Liver (tissue), 9 donors: ENCODE measurements around the gene HOXB2. TPM values are rescaled to one million over a fixed set of nuclear protein-coding genes. Genes with fewer than 3 reads are reported as not detected.

Experiments
- DNase-seq: peaks from one replicate; pipeline ENCODE4 v3.0.0-alpha.2; 2017; ENCODE audit warnings: low spot score
- H3K27ac ChIP-seq, 2 donors: one replicate each; pipeline ENCODE4 v1.7.0; 2013; ENCODE audit warnings: inconsistent platforms in 2 of 2, low read length in 2 of 2, control low read depth in 1 of 2, low read depth in 1 of 2, mild to moderate bottlenecking in 1 of 2
- H3K27me3 ChIP-seq, 4 donors: one replicate each; pipeline versions ENCODE4 v1.6.1 to v1.7.0; 2013; ENCODE audit warnings: low read length in 3 of 4, inconsistent platforms in 1 of 4, mild to moderate bottlenecking in 1 of 4, moderate library complexity in 1 of 4; ENCODE audit not compliant: control insufficient read depth in 4 of 4, insufficient read depth in 4 of 4
- H3K36me3 ChIP-seq, 4 donors: one replicate each; pipeline versions ENCODE4 v1.6.1 to v1.7.0; 2013; ENCODE audit warnings: low read length in 3 of 4, mild to moderate bottlenecking in 3 of 4, low read depth in 1 of 4, moderate library complexity in 1 of 4; ENCODE audit not compliant: control insufficient read depth in 4 of 4, insufficient read depth in 3 of 4
- H3K4me1 ChIP-seq, 4 donors: one replicate each; pipeline versions ENCODE4 v1.6.1 to v1.7.0; 2013; ENCODE audit warnings: low read length in 3 of 4, mild to moderate bottlenecking in 3 of 4, moderate library complexity in 1 of 4; ENCODE audit not compliant: control insufficient read depth in 4 of 4, insufficient read depth in 4 of 4
- H3K4me3 ChIP-seq, 3 donors: one replicate each; pipeline versions ENCODE4 v1.6.1 to v1.7.0; 2013; ENCODE audit warnings: low read length in 3 of 3, control low read depth in 1 of 3, low read depth in 1 of 3, mild to moderate bottlenecking in 1 of 3
- H3K9ac ChIP-seq, 2 donors: one replicate each; pipeline ENCODE4 v1.7.0; 2013; ENCODE audit warnings: low read length in 2 of 2, mild to moderate bottlenecking in 2 of 2, moderate library complexity in 2 of 2, control low read depth in 1 of 2, low read depth in 1 of 2
- H3K9me3 ChIP-seq, 4 donors: one replicate each; pipeline versions ENCODE4 v1.6.1 to v1.7.0; 2013; ENCODE audit warnings: low read length in 3 of 4; ENCODE audit not compliant: control insufficient read depth in 4 of 4
- ATF3 ChIP-seq: IDR thresholded peaks from 2 replicates; pipeline ENCODE4 v1.6.1; 2016; ENCODE audit warnings: antibody characterized with exemption
- CTCF ChIP-seq: fragments of 150-350 bp; IDR thresholded peaks from 2 replicates; pipeline ENCODE4 v1.5.1; 2017; ENCODE audit warnings: improper control_type of control experiment, low read depth, low read length; ENCODE audit not compliant: missing input control
- EGR1 ChIP-seq, 2 donors: IDR thresholded peaks; 2 replicates each; pipeline ENCODE4 v1.6.1; 2016 to 2018; ENCODE audit warnings: antibody characterized with exemption in 2 of 2, low read depth in 2 of 2
- FOXA1 ChIP-seq: IDR thresholded peaks from 2 replicates; pipeline ENCODE4 v1.6.1; 2016; ENCODE audit warnings: antibody characterized with exemption
- FOXA2 ChIP-seq: IDR thresholded peaks from 2 replicates; pipeline ENCODE4 v1.6.1; 2016; ENCODE audit warnings: antibody characterized with exemption
- GABPA ChIP-seq, 2 donors: IDR thresholded peaks in 1 of 2; conservative IDR thresholded peaks in 1 of 2; 2 replicates each; pipeline ENCODE4 v1.6.1; 2016; ENCODE audit warnings: antibody characterized with exemption in 2 of 2, mild to moderate bottlenecking in 1 of 2, moderate library complexity in 1 of 2
- HNF4A ChIP-seq, 2 donors: conservative IDR thresholded peaks; 2 replicates each; pipeline ENCODE4 v1.6.1; 2016; ENCODE audit warnings: antibody characterized with exemption in 2 of 2, mild to moderate bottlenecking in 2 of 2
- HNF4G ChIP-seq: IDR thresholded peaks from 2 replicates; pipeline ENCODE4 v1.6.1; 2016; ENCODE audit warnings: antibody characterized with exemption
- JUND ChIP-seq, 2 donors: IDR thresholded peaks; 2 replicates each; pipeline ENCODE4 v1.6.1; 2016; ENCODE audit warnings: antibody characterized with exemption in 2 of 2
- MAX ChIP-seq: IDR thresholded peaks from 2 replicates; pipeline ENCODE4 v1.6.1; 2016; ENCODE audit warnings: antibody characterized with exemption
- NR2F2 ChIP-seq: IDR thresholded peaks from 2 replicates; pipeline ENCODE4 v1.6.1; 2016; ENCODE audit warnings: antibody characterized with exemption
- RAD21 ChIP-seq, 2 donors: IDR thresholded peaks; 2 replicates each; pipeline ENCODE4 v1.6.1; 2016; ENCODE audit warnings: antibody characterized with exemption in 2 of 2, mild to moderate bottlenecking in 2 of 2
- REST ChIP-seq: IDR thresholded peaks from 2 replicates; pipeline ENCODE4 v1.6.1; 2016; ENCODE audit warnings: antibody characterized with exemption, mild to moderate bottlenecking
- RXRA ChIP-seq, 2 donors: IDR thresholded peaks; 2 replicates each; pipeline ENCODE4 v1.6.1; 2017 to 2018; ENCODE audit warnings: antibody characterized with exemption in 2 of 2, mild to moderate bottlenecking in 1 of 2
- SP1 ChIP-seq: IDR thresholded peaks from 2 replicates; pipeline ENCODE4 v1.6.1; 2018; ENCODE audit warnings: antibody characterized with exemption, mild to moderate bottlenecking
- YY1 ChIP-seq: IDR thresholded peaks from 2 replicates; pipeline ENCODE4 v1.6.1; 2016; ENCODE audit warnings: antibody characterized with exemption, mild to moderate bottlenecking
- ZBTB33 ChIP-seq: IDR thresholded peaks from 2 replicates; pipeline ENCODE4 v1.6.1; 2016; ENCODE audit warnings: antibody characterized with exemption
- WGBS: extraction: QIAGEN DNeasy Blood & Tissue Kit; methylation state at CpG from one replicate; pipeline ENCODE4 v1.1.7; 2013; 5-methylcytosine and 5-hydroxymethylcytosine counted together
- polyA plus RNA-seq, 2 donors: library from polyadenylated mRNA; stranded (reverse) in 1 of 2; unstranded in 1 of 2; fragments of 200-250 nt in 1 of 2; fragments of >200 nt in 1 of 2; fragmentation: Nextera tagmentation in 1 of 2; extraction: Ambion mirVana in 1 of 2; gene quantifications; one replicate each; pipeline versions ENCODE4 v1.2.1 to v1.2.3, GENCODE V29; 2013 to 2015
- total RNA-seq, 2 donors: library from RNA; depleted of rRNA; stranded (reverse); fragments of >200 nt; gene quantifications; one replicate each; pipeline ENCODE4 v1.2.3, GENCODE V29; 2014
- donor health status: healthy.
- donor health status: healthy.
- donor health status: healthy.
- donor health status: healthy.
- donor health status: healthy.

HOXB2 gene
- total and polyA plus RNA-seq, 4 donors: 0.67 to 2.5 (median 1.8) TPM

GRCh38 chr17:48541036-48541576, 3.8 kb downstream of the HOXB2 start:
- peak overlapping the region in 1 of 2 donors; percentile 19 for H3K9ac ChIP-seq
- no peak for DNase-seq

More at GRCh38 chr17:48541036-48541576, 3.8 kb downstream of the HOXB2 start:
- H3K9me3 ChIP-seq: no peaks in the 10 kb centered on the region
- H3K36me3 ChIP-seq: no peaks in the 10 kb centered on the region
- H3K27ac ChIP-seq: peak overlapping the region; percentile 72 to 81
- peak overlapping the region in 1 of 3 donors; percentile 8 for H3K4me3 ChIP-seq
- TF ChIP-seq CTCF: no peak
- no peak for TF ChIP-seq EGR1 (IDR thresholded peaks at IDR 0.05; ENCODE audit: low read depth in 2 of 2)
- TF ChIP-seq HNF4G: no peak
- TF ChIP-seq FOXA1: no peak
- TF ChIP-seq HNF4A (conservative IDR thresholded peaks at IDR 0.05): no peak
- TF ChIP-seq RXRA (IDR thresholded peaks at IDR 0.05): no peak
- no peak for TF ChIP-seq ATF3
- no peak for TF ChIP-seq NR2F2
- TF ChIP-seq YY1: no peak
- TF ChIP-seq ZBTB33: no peak
- no peak for TF ChIP-seq RAD21 (IDR thresholded peaks at IDR 0.05)
- TF ChIP-seq FOXA2: no peak
- TF ChIP-seq SP1: no peak
- no peak for TF ChIP-seq MAX
- TF ChIP-seq REST: no peak
- TF ChIP-seq JUND (IDR thresholded peaks at IDR 0.05): no peak
- TF ChIP-seq GABPA (IDR thresholded peaks at IDR 0.05 in 1 of 2, conservative IDR thresholded peaks at IDR 0.05 in 1 of 2): no peak
- WGBS: 33% methylated on average over 12 of the region's 12 CpGs
- H3K27me3 ChIP-seq: peaks cover 2 to 12% (median 3%) of the 10 kb centered on the region in 4 donors
- H3K4me1 ChIP-seq: peaks cover 0 to 9% (median 3%) of the 10 kb centered on the region in 4 donors
